ENCODE measurements around the gene FAM174C.

FAM174C gene

GRCh38 chr19:1273263-1274041 is 1.9 kb upstream of the FAM174C start:
- DNase-seq (ENCODE audit: low read depth in 2 of 2): no peak

GRCh38 chr19:1274081-1274851 is 1.1 kb upstream of the FAM174C start:
- DNase-seq (ENCODE audit: low read depth in 2 of 2): no peak

DNA sequence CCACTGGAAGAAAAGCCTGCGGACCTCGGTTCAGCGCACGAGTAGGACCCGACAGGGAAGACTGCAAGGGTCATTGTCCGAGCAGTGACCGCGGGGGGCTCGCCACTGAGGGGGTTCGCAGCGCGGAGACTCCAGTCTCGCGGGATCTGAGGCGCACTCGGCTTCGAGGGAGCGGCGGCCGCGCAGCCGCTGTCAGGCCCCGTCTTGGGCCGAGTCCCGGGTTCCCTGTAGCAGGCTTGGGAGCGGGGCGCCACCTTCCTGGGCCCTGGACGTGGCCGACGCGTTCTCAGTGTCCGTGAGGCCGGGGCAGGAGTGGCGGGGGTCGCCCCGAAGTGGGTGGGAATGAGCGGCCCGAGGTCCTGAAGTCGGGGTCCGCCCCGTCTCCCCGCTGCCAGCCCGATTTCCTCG is 474 bp upstream of the FAM174C start:
- no peak for DNase-seq (ENCODE audit: low read depth in 2 of 2)

DNA sequence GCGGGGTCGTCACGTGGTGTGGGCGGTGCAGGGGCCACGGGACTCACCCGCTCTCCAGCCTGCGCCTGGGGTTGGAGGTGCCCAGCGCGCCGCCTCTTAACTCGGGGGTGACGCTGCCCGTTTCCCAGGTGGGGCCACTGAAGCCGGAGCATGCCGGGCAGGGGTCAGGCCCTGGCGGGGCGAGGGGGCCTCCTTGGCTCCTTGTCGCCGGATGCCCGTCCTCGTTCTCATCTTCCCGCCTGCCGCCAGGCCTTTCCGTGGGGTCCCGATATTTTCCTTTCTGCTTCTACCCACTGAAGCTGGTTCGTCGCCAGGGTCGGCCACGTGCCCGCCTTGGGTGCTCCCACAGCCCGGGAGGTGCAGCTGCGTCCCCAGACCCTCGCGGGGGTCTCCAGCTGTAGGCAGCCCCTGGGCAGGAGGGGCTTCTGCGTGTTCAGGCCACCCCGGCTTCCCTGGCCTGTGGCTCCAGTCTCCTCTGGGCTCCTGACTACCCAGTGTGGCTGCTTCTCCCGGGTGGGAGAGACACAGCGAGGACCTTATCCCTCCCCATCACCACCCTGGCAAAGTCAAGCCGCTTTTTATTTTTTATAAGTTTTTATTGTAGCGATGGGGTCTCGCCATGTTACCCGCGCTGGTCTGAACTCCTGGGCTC is 772 bp downstream of the FAM174C start:
- DNase-seq (ENCODE audit: low read depth in 2 of 2): no peak

DNA sequence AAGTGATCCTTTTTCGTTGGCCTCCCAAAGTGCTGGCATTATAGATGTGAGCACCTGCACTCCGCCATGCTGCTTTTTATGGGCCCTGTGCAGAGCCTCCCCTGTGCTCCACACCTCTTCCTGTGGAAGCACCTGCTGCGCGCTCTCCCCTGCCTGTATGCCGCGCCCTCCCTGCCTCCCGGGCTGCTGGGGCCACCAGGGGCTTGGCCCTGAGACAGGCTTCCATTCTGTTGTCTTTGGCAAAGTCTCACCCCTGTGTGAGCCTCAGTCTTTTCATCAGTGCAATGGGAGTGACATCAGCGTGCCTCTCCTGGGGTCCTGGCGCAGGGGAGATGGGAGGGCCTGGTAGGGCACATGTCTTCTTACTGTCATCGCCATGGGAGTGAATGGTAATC is 1.3 kb downstream of the FAM174C start:
- no peak for DNase-seq (ENCODE audit: low read depth in 2 of 2)

DNA sequence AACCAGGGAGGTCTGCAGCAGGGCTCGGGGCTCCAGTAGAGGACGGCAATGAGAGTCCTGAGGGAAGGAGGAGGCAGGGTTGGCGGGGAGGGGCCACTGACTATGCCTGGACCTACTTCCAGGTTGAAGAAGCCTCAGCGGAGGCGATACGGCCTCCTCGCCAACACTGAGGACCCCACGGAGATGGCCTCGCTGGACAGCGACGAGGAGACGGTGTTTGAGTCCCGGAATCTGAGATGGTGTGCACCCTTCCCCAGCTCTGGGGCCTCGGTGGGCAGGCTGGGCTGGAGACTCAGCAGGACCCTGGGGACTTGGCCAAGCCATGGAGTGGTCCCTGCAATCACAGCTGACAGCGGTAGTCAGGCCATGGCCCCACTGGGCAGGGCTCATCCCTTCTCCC is 1.7 kb downstream of the FAM174C start:
- no peak for DNase-seq (ENCODE audit: low read depth in 2 of 2)

- no peak for DNase-seq (ENCODE audit: low read depth in 2 of 2)
Measured at GRCh38 chr19:1278074-1278473, 2.7 kb downstream of the FAM174C start.

DNA sequence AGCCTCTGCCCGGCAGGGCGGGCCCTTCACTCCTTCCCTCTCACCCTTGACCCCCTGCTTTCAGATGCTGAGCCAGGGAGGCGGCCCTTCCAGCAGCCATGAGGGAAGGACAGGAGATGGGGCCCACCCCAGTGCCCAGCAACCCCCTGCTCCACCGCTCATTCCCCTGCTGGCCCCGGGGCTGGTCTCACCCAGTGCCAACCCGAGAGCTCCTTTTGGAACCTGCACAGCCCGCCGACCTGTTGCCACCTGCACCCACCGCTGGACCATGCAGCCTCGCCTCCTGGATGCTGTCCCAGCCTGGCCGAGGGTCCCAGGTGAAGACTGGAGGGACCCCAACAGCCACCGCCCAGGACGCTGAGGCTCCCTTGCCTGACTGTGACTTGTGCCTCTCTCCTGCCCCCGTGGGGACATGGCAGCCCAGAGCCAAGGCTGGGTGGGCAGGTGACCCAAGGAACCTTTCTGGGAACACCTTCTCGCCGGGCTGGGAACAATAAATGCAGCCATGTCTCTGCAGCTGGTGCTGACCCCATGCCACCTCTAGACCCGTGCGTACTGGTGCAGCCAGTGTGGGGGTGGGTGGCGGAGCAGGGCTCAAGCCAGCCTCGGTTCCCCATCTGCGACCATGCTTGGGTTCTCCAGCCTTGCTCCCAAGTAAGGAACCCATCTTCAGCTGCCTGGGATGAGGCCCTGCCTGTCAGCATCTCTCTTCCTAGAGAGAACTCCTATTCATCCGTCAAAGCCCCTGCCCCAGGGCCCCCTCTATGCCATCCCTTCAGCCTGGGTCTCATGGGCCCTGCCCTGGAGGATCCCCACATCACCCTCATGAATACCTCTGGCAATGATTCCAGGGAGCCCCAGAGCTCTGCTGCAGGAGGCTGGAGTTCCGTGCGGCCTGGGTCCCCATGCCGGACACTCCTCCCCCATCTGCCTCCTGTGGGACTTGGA is 3.7 kb downstream of the FAM174C start:
- DNase-seq (ENCODE audit: low read depth in 2 of 2): no peak

DNA sequence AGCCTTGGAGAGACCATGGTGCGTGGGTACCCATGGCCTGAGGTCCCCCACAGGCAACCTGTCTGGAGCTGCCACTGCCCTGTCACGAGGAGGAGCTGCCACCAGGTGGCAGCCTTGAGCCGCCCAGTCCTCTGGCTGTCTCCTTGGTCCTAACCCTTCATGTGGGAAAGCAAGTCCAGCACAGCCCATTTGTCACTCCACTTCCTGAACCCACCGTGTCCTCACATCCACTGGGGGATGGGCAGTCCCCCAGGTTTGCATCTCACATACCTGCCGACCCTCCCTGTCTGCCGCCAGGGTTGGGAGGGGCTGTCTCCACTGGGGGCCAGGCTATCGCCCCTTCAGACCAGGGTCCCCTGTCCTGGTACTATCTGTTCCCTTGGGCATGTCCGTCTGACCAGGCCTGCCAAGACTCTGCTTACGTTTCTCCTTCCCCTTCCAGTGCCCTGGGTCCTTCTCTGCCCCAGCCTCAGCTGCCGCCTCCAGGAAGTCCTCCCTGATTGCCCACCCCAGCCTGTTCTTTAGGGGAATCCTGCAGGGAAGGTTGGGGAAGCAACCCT is 4.5 kb downstream of the FAM174C start:
- peak; percentile 67 to 75 for DNase-seq (ENCODE audit: low read depth in 2 of 2)

DNA sequence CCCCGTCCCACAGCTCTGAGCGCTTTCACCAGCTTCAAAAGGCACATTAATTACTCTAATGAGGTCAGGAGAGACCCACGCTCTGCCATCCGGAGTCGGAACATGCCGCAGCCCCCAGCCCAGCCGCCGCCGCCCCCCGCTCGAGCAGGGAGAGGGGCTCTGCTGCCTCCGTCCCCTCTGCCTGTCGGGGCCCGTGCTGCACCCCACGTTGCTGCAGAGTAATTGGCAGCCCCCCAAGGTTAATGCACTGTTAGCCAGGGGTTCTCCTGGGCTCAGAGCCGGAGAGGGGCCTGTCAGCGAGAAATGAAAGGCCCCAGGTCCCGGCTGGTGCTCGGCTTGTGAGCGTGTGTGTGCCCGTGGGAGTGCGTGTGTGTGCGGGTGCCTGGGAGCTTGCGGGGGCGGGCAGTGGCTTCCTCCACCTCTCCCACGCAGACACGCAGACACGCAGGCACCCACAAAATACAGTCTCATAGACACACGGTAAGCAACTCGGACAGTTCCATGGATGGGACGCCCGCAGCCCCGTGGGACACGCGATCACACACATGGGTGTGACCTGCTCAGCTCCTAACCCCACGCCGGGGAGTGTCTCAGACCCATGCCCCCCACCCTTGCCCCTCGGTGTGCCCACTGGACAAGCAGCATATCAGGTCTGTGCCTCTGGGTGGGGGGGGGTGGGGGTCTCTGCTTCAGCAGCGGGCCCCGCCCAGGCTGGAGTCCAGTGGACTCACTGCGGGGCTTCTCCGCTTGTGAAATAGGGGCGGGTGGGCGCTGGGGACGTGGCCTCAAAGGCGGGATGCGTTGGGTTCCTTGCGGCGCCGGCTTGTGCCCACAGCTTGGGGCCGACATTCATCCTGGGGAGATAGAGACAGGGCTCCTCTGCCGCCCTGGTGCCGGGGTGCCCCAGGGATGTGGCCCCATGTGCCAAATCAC is 5.6 kb downstream of the FAM174C start:
- no peak for DNase-seq (ENCODE audit: low read depth in 2 of 2)

- no peak for DNase-seq (ENCODE audit: low read depth in 2 of 2)
Measured at GRCh38 chr19:1281569-1282287, 6.4 kb downstream of the FAM174C start.

- no peak for DNase-seq (ENCODE audit: low read depth in 2 of 2)
Measured at GRCh38 chr19:1282588-1283206, 7.4 kb downstream of the FAM174C start.

DNA sequence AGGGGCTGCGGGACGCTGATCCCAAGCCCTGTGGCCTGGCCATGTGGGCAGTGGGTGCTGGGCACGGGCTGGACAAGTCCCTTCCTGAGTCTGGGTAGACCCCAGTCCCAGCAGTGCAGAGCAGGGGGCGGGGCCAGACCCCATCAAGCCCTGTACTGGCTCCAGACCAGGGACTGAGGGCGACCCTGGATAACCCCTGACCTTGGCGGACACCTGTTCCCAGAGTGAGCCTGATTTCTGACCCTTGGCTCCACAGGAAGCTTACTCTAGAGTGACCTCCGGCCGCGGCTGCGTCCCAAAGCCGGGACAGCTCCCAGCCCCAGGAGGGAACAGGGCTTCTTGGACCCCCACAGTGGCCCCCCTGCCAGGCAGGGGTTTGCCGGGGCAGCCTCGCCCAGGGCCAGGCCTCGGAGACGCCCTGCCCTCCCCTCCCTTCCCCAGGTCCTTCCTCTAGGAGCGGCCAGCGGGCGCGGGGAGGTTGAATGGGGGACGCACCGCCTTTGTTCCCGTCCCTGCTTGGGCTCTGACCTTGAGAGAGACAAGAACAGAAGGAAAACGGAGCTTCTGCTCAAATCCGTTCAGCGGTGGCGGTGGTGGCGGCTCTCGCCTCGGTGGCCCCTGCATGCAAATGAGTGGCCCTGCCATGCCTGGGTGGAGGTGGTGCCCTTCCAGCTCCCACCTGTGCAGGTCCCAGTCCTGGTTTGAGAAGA is 8.0 kb downstream of the FAM174C start:
- no peak for DNase-seq (ENCODE audit: low read depth in 2 of 2)

DNA sequence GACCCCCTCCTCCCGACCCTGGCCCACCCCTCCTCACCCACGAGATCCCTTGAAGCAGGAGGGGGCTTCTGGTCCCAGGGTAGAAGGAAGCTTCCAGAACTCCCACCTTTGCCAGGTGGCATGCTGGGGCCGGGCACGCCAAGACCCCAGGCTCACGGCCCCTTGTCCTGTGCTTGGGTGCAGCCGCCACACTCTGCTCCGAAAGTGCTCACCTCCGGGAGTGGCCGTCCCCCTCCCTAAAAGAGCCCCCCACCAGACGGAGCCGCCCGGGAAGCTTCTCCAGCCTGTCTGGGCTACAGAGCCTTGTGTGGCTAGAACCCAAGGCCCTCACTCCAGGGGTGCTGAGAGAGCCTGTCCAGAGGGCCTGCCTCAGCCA is 8.6 kb downstream of the FAM174C start:
- no peak for DNase-seq (ENCODE audit: low read depth in 2 of 2)

DNA sequence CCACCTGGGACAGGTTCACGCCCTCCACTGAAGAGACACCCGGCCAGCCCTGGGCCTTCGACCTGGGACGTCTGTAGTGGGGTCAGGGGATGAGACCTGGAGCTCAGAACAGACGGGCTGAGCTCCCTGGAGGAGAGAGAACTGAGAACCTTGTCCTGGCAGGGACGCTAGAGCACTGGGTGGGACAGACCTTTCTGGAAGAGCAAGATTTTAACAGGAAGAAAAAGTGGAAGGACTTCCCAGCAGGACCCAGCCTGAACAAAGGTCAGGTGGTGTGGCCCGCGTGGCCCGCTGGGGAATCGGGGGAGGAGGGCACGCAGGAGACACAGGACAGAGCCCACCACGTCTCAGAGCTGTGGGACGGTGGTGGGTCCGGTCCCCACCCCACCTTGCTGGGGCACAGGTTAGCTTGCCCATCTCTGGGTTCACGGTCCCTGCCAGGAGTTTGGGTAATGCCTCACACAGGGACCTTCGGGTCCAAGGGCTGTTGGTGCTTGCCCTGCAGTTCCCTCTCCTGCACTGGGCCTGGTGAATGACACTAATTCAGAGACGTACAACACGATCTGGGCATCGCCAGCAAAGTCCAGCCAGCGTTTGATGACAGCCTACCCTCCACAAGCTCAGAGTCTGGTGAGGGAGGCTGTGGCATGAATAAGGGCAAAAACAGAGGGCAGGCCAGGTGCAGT is 9.1 kb downstream of the FAM174C start:
- DNase-seq (ENCODE audit: low read depth in 2 of 2): no peak

DNA sequence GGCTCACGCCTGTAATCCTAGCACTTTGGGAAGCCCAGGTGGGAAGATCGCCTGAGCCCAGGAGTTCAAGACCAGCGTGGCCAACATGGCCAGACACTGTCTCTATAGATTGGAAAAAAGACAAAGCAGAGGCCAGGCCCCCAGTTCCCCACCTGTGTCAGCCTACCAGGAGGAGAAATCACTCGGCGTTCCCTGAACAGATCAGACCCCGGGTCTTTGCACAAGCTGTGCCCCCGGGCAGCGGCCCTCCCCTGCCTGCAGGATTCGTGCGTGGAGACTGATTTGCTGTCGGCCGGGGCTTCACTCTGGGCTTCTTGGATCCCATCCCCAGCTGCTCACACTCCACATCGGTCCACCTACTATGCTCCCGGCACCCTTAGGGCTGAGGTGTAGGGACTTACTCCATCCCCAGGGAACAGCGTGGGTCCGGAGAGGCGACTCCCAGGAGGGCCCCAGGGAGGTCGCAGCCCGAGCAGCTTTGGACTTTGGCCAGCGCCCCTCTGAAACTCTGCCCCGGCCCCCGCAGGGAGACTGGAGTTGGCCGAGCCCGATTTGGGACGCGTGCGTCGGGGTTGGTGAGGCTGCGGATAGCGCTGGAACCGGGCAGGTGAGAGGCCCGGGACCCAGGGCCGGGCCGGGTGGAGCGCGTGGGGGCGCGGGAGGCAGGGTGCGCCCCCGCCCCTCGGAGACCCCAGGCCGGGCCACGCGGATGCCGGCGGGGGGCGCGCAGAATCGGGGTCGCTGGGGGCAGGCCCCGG is 9.8 kb downstream of the FAM174C start:
- no peak for DNase-seq (ENCODE audit: low read depth in 2 of 2)

DNA sequence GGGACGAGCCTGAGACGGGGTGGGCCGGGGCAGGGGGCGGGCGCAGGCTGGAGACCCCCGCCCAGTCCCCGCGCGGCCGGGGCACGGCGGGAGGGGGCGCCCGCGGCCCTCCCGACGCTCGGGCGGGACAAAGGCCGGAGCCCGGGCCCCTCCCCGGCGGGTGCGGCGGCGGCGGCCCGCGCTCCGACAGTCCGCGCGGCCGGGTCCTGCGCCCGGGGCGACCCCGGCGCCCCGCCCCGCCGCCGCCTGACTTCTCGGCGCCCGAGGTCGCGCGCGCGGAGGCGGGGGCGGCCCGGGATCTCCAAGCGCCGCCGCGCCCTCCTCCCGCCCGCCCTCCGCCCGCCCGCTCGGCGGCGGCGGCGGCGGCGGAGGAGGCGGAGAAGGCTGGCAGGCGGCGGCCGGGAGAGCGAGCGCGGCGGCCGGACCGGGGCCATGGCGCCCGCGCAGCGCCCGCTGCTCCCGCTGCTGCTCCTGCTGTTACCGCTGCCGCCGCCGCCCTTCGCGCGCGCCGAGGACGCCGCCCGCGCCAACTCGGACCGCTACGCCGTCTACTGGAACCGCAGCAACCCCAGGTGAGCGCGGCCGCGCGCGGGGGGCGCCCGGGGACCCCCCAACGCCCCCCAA is 10.5 kb downstream of the FAM174C start, which contains the start of gene EFNA2:
EFNA2 (plus strand) TSS at position 137 of the 624 bp plus-strand sequence; CDS start at position 433, 296 bp downstream.
- DNase-seq (ENCODE audit: low read depth in 2 of 2): no peak
